Astrocyte (in vitro differentiated cells and primary cell): ENCODE results near the gene AKTIP.

ENCODE experiments used
- CTCF ChIP-seq: IDR thresholded peaks from 2 replicates; pipeline ENCODE4 v1.5.1; 2011; ENCODE audit warnings: low read depth, mild to moderate bottlenecking, inconsistent platforms, low read length, moderate library complexity; ENCODE audit not compliant: insufficient read depth
- EZH2 ChIP-seq: IDR thresholded peaks from 2 replicates; pipeline ENCODE4 v1.6.1; 2012; ENCODE audit warnings: mild to moderate bottlenecking, low read length, inconsistent platforms; ENCODE audit not compliant: insufficient read depth

- no peak for TF ChIP-seq EZH2
- no peak for TF ChIP-seq CTCF
Observed at GRCh38 chr16:53478965-53479364, 24.0 kb downstream of the AKTIP start.
